HG03066 (cell line): ENCODE results near the gene TULP4.
A peak's percentile ranks its signal among the peaks of the same experiment; 100 is the strongest.
"Not testable (repeated sequence)": the region's sequence is repeated elsewhere in the genome, so short reads cannot be mapped to it uniquely, and the experiment has no call there.

Experiments used
- ATAC-seq: cut with Tn5 transposase; IDR thresholded peaks from one replicate; pipeline ENCODE4 v1.9.1; 2021; ENCODE audit warnings: low read depth; ENCODE audit not compliant: unreplicated experiment

The TULP4 gene

GRCh38 chr6:158517581-158517980, 205.3 kb downstream of the TULP4 start:
- ATAC-seq = peak; percentile 45

DNA sequence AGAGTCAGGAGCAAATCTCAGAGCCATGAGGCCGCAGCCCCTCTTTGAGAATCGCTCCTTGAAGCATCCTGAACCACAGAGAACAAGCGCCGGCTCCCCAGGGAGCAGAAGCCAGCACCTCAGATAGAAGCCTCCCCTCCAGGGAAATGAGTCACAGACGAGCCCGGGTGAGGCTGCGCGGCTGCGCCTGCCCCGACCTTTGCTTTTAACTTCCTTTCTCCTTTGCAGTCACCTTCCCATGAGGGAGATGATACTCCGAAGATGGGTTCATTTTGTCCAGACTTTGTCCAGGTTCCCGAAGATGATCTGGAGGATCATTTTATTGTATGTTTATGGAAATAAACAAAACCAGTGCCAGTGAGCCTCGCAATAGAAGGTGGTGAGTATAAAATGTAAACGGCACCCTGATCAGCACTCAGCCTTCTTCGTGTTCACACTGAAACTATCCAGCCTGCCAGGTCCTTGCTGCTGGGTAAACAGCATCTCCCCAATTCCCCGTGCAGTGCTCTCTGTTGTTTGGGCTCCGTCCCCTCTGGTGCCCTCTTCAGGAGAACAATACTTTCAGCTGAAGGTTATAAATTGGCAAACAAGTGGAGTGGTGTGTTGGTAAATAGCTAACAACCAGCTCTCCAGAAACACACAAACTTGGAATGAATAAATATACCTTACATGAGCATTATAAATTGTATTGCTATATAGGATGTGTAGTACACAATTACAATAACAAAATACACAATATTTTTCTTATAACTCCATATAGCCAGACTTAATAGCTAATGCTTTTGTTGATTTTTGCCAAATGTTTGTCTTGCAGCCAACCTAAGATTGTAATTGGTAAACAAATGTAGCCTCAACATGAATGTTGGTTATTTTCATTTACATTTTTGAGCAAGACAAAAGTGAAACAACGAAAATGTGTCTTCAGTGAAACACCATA, 206.2 kb downstream of the TULP4 start:
- peak; percentile 72 for ATAC-seq

GRCh38 chr6:158519300-158519699, 207.0 kb downstream of the TULP4 start:
- no peak for ATAC-seq

DNA sequence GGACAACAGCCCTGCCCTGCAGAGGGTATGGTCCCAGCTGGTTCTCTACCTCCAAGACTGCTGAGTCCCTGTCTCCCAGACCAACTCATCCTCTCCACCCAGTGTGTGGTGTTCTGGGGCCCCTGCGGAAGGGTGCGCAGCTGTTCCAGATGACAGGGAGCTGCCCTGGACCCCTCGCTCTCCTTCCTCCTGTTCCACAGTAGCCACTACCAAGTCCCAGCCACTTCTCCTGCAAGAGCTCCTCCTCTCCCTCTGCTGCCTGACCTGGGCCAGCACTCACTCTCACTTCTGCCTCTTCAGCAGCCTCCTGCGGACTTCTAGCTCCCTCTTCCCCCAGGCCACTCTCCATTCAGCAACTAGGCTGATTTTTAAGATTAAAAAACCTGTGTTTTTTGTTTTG, 207.5 kb downstream of the TULP4 start:
- no peak for ATAC-seq

GRCh38 chr6:158520975-158521374, 208.7 kb downstream of the TULP4 start:
- ATAC-seq = not testable (repeated sequence)

GRCh38 chr6:158521759-158522158, 209.5 kb downstream of the TULP4 start:
- no peak for ATAC-seq

DNA sequence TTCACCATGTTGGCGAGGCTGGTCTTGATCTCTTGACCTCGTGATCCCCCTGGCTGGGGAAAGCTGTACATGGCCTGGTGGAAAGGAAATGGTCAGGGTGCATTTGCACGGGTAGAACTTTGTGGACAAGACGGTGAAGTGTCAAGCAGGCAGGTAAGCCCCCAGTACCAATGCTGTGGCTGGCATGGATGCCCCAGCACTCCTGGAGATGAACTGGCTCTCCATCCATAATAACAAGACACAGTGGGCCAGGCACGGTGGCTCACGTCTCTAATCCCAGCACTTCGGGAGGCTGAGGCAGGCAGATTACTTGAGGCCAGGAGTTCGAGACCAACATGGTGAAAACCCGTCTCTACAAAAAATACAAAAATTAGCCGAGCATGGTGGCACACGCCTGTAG, 210.4 kb downstream of the TULP4 start:
- no peak for ATAC-seq

DNA sequence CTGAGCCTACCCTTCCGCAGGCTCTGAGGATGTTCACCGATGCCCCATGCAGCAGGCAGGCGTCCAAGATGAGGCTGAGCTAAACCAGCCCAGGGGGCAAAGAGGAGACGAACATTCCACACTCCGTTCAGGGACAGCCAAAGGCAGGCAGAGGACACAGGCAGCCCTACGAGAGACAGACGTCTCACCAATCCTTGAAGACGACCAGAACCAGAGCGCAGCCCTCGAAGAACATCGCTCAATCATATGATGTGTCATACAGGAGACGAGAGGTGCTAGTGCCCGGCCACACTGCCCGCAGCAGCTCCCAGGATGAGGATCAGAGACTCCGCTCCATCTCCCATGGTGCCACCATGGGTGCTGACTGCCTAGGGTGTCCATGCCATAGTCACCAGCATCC, 212.0 kb downstream of the TULP4 start:
- ATAC-seq = no peak

DNA sequence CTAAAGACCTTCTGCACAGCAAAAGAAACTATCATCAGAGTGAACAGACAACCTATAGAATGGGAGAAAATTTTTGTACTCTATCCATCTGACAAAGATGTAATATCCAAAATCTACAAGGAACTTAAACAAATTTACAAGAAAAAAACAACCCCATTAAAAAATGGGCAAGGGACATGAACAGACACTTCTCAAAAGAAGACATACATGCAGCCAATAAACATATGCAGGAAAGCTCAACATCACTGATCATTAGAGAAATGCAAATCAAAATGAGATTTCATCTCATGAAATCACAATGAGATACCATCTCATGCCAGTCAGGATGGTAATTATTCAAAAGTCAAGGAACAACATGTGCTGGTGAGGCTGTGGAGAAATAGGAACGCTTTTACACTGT, 215.6 kb downstream of the TULP4 start:
- not testable (repeated sequence) for ATAC-seq

DNA sequence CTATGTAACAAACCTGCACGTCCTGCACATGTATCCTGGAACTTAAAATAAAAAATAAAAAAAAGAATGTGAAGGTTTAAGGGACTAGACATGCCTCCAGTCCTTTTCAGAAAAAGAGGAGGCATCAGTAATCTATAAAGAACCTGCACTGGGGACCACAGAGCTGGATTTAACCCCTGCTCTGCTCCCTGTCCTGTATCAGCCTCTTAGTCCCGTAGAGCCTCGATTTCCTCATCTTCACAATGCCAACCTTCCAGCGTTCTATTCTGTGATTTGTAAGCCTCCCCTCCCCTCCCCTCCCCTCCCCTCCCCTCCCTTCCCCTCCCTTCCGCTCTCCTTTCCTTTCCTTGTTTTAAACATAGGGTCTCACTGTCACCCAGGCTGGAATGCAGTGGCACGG, 216.6 kb downstream of the TULP4 start:
- ATAC-seq = no peak

- no peak for ATAC-seq
Measured at GRCh38 chr6:158529629-158530028, 217.4 kb downstream of the TULP4 start.

DNA sequence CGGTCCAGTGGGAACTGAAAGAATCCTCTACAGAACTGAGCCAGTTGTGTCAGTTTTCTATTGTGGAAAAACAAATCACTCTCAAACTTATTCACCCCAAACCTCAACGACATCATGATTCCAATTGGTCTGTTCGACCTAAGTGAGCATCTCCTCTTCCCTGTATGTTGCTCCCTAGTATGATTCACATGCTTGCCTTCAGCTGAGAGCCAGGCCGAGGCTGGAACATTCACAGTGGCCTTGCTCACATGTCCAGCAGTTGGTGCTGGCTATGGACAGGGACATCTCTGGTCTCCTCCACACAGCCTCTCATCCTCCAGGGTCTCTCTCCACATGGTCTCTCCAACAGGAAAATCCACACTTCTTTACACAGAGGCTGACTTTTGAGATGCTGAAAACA, 219.3 kb downstream of the TULP4 start:
- no peak for ATAC-seq

DNA sequence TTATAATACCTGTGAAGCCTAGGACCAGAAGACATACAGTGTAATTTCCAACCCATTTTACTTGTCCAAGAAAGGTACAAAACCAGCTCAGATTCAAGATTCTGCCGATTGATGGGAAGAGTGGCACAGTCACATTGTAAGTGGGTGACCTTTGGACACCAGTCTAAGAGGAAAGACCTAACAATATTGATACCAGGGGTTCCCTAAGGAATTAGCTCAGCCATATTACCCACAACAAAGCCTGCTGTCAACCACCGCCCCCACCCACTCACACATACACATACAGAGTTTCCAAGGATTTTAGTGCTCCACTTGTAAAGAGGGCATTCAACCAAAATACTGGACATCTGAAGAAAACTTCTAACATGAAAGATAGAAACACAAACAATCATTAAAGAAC, 219.7 kb downstream of the TULP4 start:
- no peak for ATAC-seq

GRCh38 chr6:158536084-158536890, 224.0 kb downstream of the TULP4 start:
- ATAC-seq = no peak

- ATAC-seq = no peak
Measured at GRCh38 chr6:158536891-158537798, 224.9 kb downstream of the TULP4 start.

GRCh38 chr6:158538741-158539140, 226.5 kb downstream of the TULP4 start:
- no peak for ATAC-seq

DNA sequence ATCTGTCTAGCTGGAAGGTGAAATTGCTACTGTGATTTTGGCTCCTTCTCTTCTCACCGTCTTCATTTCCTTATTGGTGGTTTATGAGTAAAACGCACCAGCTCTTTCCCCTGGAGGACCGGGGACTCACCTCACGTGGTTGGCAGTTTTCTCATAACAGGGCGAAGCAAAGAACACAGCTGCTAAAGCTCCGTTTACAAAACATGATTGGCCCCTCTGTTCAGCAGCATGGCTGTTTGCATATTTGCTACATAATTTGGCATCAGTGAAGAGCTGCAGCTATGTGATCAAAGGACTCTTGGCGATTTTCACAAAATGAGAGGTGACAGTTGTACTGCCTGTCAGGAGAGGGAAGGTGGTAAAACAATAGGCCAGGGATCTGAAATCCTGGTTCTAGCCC, 227.1 kb downstream of the TULP4 start:
- no peak for ATAC-seq

- ATAC-seq = no peak
Measured at GRCh38 chr6:158539881-158540280, 227.6 kb downstream of the TULP4 start.

GRCh38 chr6:158543606-158544185, 231.4 kb downstream of the TULP4 start:
- no peak for ATAC-seq

DNA sequence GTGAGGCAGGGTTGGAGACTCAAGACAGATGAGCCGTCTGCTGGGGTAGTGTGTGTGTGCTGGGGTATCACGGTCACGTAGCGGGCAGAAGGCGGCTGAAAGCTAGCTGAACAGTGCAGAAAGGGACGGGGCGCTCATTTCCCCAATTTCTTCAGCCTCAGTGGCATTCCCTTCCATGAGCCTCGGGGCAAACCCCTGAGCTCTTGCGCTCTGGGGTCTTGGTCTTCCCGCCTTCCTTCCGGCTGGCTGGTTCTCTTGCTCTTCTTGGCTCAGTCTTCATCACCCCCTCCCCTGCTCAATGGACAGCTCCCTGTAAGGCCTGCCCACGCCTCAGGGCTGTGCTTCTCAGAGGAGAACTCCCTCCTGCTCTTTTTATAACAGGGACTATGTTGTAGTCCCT, 232.2 kb downstream of the TULP4 start:
- ATAC-seq = no peak
